Liver (tissue), 9 donors: ENCODE results near the gene CELA2A. TPM values are rescaled to one million over a fixed set of nuclear protein-coding genes. Genes with fewer than 3 reads are reported as not detected.

Source experiments
- DNase-seq: peaks from one replicate; pipeline ENCODE4 v3.0.0-alpha.2; 2017; ENCODE audit warnings: low spot score
- H3K27ac ChIP-seq, 2 donors: one replicate each; pipeline ENCODE4 v1.7.0; 2013; ENCODE audit warnings: inconsistent platforms in 2 of 2, low read length in 2 of 2, control low read depth in 1 of 2, low read depth in 1 of 2, mild to moderate bottlenecking in 1 of 2
- H3K27me3 ChIP-seq, 4 donors: one replicate each; pipeline versions ENCODE4 v1.6.1 to v1.7.0; 2013; ENCODE audit warnings: low read length in 3 of 4, inconsistent platforms in 1 of 4, mild to moderate bottlenecking in 1 of 4, moderate library complexity in 1 of 4; ENCODE audit not compliant: control insufficient read depth in 4 of 4, insufficient read depth in 4 of 4
- H3K36me3 ChIP-seq, 4 donors: one replicate each; pipeline versions ENCODE4 v1.6.1 to v1.7.0; 2013; ENCODE audit warnings: low read length in 3 of 4, mild to moderate bottlenecking in 3 of 4, low read depth in 1 of 4, moderate library complexity in 1 of 4; ENCODE audit not compliant: control insufficient read depth in 4 of 4, insufficient read depth in 3 of 4
- H3K4me1 ChIP-seq, 4 donors: one replicate each; pipeline versions ENCODE4 v1.6.1 to v1.7.0; 2013; ENCODE audit warnings: low read length in 3 of 4, mild to moderate bottlenecking in 3 of 4, moderate library complexity in 1 of 4; ENCODE audit not compliant: control insufficient read depth in 4 of 4, insufficient read depth in 4 of 4
- H3K4me3 ChIP-seq, 3 donors: one replicate each; pipeline versions ENCODE4 v1.6.1 to v1.7.0; 2013; ENCODE audit warnings: low read length in 3 of 3, control low read depth in 1 of 3, low read depth in 1 of 3, mild to moderate bottlenecking in 1 of 3
- H3K9ac ChIP-seq, 2 donors: one replicate each; pipeline ENCODE4 v1.7.0; 2013; ENCODE audit warnings: low read length in 2 of 2, mild to moderate bottlenecking in 2 of 2, moderate library complexity in 2 of 2, control low read depth in 1 of 2, low read depth in 1 of 2
- H3K9me3 ChIP-seq, 4 donors: one replicate each; pipeline versions ENCODE4 v1.6.1 to v1.7.0; 2013; ENCODE audit warnings: low read length in 3 of 4; ENCODE audit not compliant: control insufficient read depth in 4 of 4
- CTCF ChIP-seq: fragments of 150-350 bp; IDR thresholded peaks from 2 replicates; pipeline ENCODE4 v1.5.1; 2017; ENCODE audit warnings: improper control_type of control experiment, low read depth, low read length; ENCODE audit not compliant: missing input control
- EGR1 ChIP-seq, 2 donors: IDR thresholded peaks; 2 replicates each; pipeline ENCODE4 v1.6.1; 2016 to 2018; ENCODE audit warnings: antibody characterized with exemption in 2 of 2, low read depth in 2 of 2
- FOXA1 ChIP-seq: IDR thresholded peaks from 2 replicates; pipeline ENCODE4 v1.6.1; 2016; ENCODE audit warnings: antibody characterized with exemption
- FOXA2 ChIP-seq: IDR thresholded peaks from 2 replicates; pipeline ENCODE4 v1.6.1; 2016; ENCODE audit warnings: antibody characterized with exemption
- GABPA ChIP-seq, 2 donors: IDR thresholded peaks in 1 of 2; conservative IDR thresholded peaks in 1 of 2; 2 replicates each; pipeline ENCODE4 v1.6.1; 2016; ENCODE audit warnings: antibody characterized with exemption in 2 of 2, mild to moderate bottlenecking in 1 of 2, moderate library complexity in 1 of 2
- HNF4A ChIP-seq, 2 donors: conservative IDR thresholded peaks; 2 replicates each; pipeline ENCODE4 v1.6.1; 2016; ENCODE audit warnings: antibody characterized with exemption in 2 of 2, mild to moderate bottlenecking in 2 of 2
- HNF4G ChIP-seq: IDR thresholded peaks from 2 replicates; pipeline ENCODE4 v1.6.1; 2016; ENCODE audit warnings: antibody characterized with exemption
- JUND ChIP-seq, 2 donors: IDR thresholded peaks; 2 replicates each; pipeline ENCODE4 v1.6.1; 2016; ENCODE audit warnings: antibody characterized with exemption in 2 of 2
- NR2F2 ChIP-seq: IDR thresholded peaks from 2 replicates; pipeline ENCODE4 v1.6.1; 2016; ENCODE audit warnings: antibody characterized with exemption
- RAD21 ChIP-seq, 2 donors: IDR thresholded peaks; 2 replicates each; pipeline ENCODE4 v1.6.1; 2016; ENCODE audit warnings: antibody characterized with exemption in 2 of 2, mild to moderate bottlenecking in 2 of 2
- REST ChIP-seq: IDR thresholded peaks from 2 replicates; pipeline ENCODE4 v1.6.1; 2016; ENCODE audit warnings: antibody characterized with exemption, mild to moderate bottlenecking
- RXRA ChIP-seq, 2 donors: IDR thresholded peaks; 2 replicates each; pipeline ENCODE4 v1.6.1; 2017 to 2018; ENCODE audit warnings: antibody characterized with exemption in 2 of 2, mild to moderate bottlenecking in 1 of 2
- SP1 ChIP-seq: IDR thresholded peaks from 2 replicates; pipeline ENCODE4 v1.6.1; 2018; ENCODE audit warnings: antibody characterized with exemption, mild to moderate bottlenecking
- TAF1 ChIP-seq: conservative IDR thresholded peaks from 2 replicates; pipeline ENCODE4 v1.6.1; 2016; ENCODE audit warnings: antibody characterized with exemption, mild to moderate bottlenecking
- YY1 ChIP-seq: IDR thresholded peaks from 2 replicates; pipeline ENCODE4 v1.6.1; 2016; ENCODE audit warnings: antibody characterized with exemption, mild to moderate bottlenecking
- ZBTB33 ChIP-seq: IDR thresholded peaks from 2 replicates; pipeline ENCODE4 v1.6.1; 2016; ENCODE audit warnings: antibody characterized with exemption
- WGBS: extraction: QIAGEN DNeasy Blood & Tissue Kit; methylation state at CpG from one replicate; pipeline ENCODE4 v1.1.7; 2013; 5-methylcytosine and 5-hydroxymethylcytosine counted together
- polyA plus RNA-seq, 2 donors: library from polyadenylated mRNA; stranded (reverse) in 1 of 2; unstranded in 1 of 2; fragments of 200-250 nt in 1 of 2; fragments of >200 nt in 1 of 2; fragmentation: Nextera tagmentation in 1 of 2; extraction: Ambion mirVana in 1 of 2; gene quantifications; one replicate each; pipeline versions ENCODE4 v1.2.1 to v1.2.3, GENCODE V29; 2013 to 2015
- total RNA-seq, 2 donors: library from RNA; depleted of rRNA; stranded (reverse); fragments of >200 nt; gene quantifications; one replicate each; pipeline ENCODE4 v1.2.3, GENCODE V29; 2014
- TF ChIP-seq, protein P1 (sequence below): IDR thresholded peaks from 2 replicates; pipeline ENCODE4 v1.6.1; 2016; ENCODE audit warnings: antibody characterized with exemption
- TF ChIP-seq, protein P2 (sequence below): IDR thresholded peaks from 2 replicates; pipeline ENCODE4 v1.6.1; 2016; ENCODE audit warnings: antibody characterized with exemption
- donor health status: healthy.
- donor health status: healthy.
- donor health status: healthy.
- donor health status: healthy.
- donor health status: healthy.

CELA2A gene
- total and polyA plus RNA-seq, 4 donors, result not detected

- WGBS, result 86% methylated on average over 5 of the region's 5 CpGs
- Histone ChIP-seq H3K4me3 (no peak overlapping the region), H3K4me1 (peaks cover 0 to 29% (median 22%) of the 10 kb centered on the region in 4 donors), H3K9ac (no peak overlapping the region), H3K9me3 (no peaks in the 10 kb centered on the region), H3K36me3 (peaks cover 0 to 5% (median 1%) of the 10 kb centered on the region in 4 donors), H3K27me3 (no peaks in the 10 kb centered on the region), H3K27ac (no peak overlapping the region)
- no peak for TF ChIP-seq EGR1 (IDR thresholded peaks at IDR 0.05; ENCODE audit: low read depth in 2 of 2)
- no peak for TF ChIP-seq CTCF
- no peak for TF ChIP-seq JUND (IDR thresholded peaks at IDR 0.05)
- TF ChIP-seq FOXA1, result no peak
- no peak for TF ChIP-seq NR2F2
- TF ChIP-seq, protein P1, sequence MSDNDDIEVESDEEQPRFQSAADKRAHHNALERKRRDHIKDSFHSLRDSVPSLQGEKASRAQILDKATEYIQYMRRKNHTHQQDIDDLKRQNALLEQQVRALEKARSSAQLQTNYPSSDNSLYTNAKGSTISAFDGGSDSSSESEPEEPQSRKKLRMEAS, result no peak
- TF ChIP-seq YY1, result no peak
- no peak for TF ChIP-seq TAF1
- TF ChIP-seq GABPA (IDR thresholded peaks at IDR 0.05 in 1 of 2, conservative IDR thresholded peaks at IDR 0.05 in 1 of 2), result no peak
- DNase-seq, result no peak
These were observed 31.6 kb upstream of the CELA2A start for GRCh38 chr1:15424981-15425380.

GRCh38 chr1:15425521-15425920 lies 31.0 kb upstream of the CELA2A start:
- Histone ChIP-seq H3K36me3 (peaks cover 0 to 5% (median 1%) of the 10 kb centered on the region in 4 donors), H3K27me3 (no peaks in the 10 kb centered on the region), H3K4me1 (peaks cover 0 to 30% (median 23%) of the 10 kb centered on the region in 4 donors), H3K9ac (no peak overlapping the region), H3K9me3 (no peaks in the 10 kb centered on the region), H3K27ac (no peak overlapping the region), H3K4me3 (no peak overlapping the region)
- WGBS, result 95% methylated on average over 10 of the region's 10 CpGs
- no peak for DNase-seq
- no peak for TF ChIP-seq SP1
- TF ChIP-seq GABPA (IDR thresholded peaks at IDR 0.05 in 1 of 2, conservative IDR thresholded peaks at IDR 0.05 in 1 of 2), result no peak
- TF ChIP-seq, protein P2, sequence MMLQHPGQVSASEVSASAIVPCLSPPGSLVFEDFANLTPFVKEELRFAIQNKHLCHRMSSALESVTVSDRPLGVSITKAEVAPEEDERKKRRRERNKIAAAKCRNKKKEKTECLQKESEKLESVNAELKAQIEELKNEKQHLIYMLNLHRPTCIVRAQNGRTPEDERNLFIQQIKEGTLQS, result no peak
- no peak for TF ChIP-seq CTCF
- TF ChIP-seq REST, result no peak
- TF ChIP-seq HNF4G, result no peak
- no peak for TF ChIP-seq HNF4A (conservative IDR thresholded peaks at IDR 0.05)
- no peak for TF ChIP-seq YY1
- TF ChIP-seq EGR1 (IDR thresholded peaks at IDR 0.05; ENCODE audit: low read depth in 2 of 2), result no peak
- no peak for TF ChIP-seq RAD21 (IDR thresholded peaks at IDR 0.05)
- TF ChIP-seq JUND (IDR thresholded peaks at IDR 0.05), result no peak
- TF ChIP-seq, protein P1, result no peak
- TF ChIP-seq NR2F2, result no peak
- no peak for TF ChIP-seq ZBTB33
- TF ChIP-seq TAF1, result no peak
- TF ChIP-seq FOXA2, result no peak
- TF ChIP-seq RXRA (IDR thresholded peaks at IDR 0.05), result no peak
- no peak for TF ChIP-seq FOXA1
